Calu3 (cell line): ENCODE results near the gene GHR. TPM values are rescaled to one million over a fixed set of nuclear protein-coding genes. Genes with fewer than 3 reads are reported as not detected.

ENCODE experiments used
- BruUV-seq: library from RNA; stranded (reverse); fragments of 400-500 nt; replicated peaks from 2 replicates; lab custom pipeline; 2021; lab: Mats Ljungman, UMichigan
- CTCF ChIA-PET: fragments of 300-600 bp; sonication (Branson Sonifier 250); formaldehyde crosslinking; loops from one replicate; lab custom pipeline; 2022; ENCODE audit warnings: antibody characterized with exemption; lab: Charles Lee
- DNase-seq: peaks from one replicate; pipeline ENCODE4 v3.0.0; 2022
- H3K27ac Mint-ChIP-seq: one replicate; pipeline ENCODE4 v1.8.0; 2022; ENCODE audit warnings: mixed read lengths; ENCODE audit not compliant: unreplicated experiment
- H3K27me3 Mint-ChIP-seq: one replicate; pipeline ENCODE4 v1.8.0; 2022; ENCODE audit warnings: mixed read lengths; ENCODE audit not compliant: unreplicated experiment
- H3K36me3 Mint-ChIP-seq: one replicate; pipeline ENCODE4 v1.8.0; 2022; ENCODE audit warnings: mild to moderate bottlenecking, moderate library complexity, mixed read lengths; ENCODE audit not compliant: insufficient read depth, unreplicated experiment
- H3K4me1 Mint-ChIP-seq: one replicate; pipeline ENCODE4 v1.8.0; 2022; ENCODE audit warnings: mild to moderate bottlenecking, low read depth, mixed read lengths; ENCODE audit not compliant: unreplicated experiment
- H3K4me3 Mint-ChIP-seq: one replicate; pipeline ENCODE4 v1.8.0; 2022; ENCODE audit warnings: mild to moderate bottlenecking, low read depth, moderate library complexity, mixed read lengths; ENCODE audit not compliant: unreplicated experiment
- H3K9me3 Mint-ChIP-seq: one replicate; pipeline ENCODE4 v1.8.0; 2022; ENCODE audit warnings: low read depth, mixed read lengths; ENCODE audit not compliant: unreplicated experiment
- intact Hi-C: fragments of 100-400 bp; cut with micrococcal nuclease; formaldehyde crosslinking; loops from one replicate; pipeline ENCODE4 v1.10.0; 2022; ENCODE audit not compliant: unreplicated experiment
- total RNA-seq: library from RNA; stranded (reverse); gene quantifications from 2 replicates; pipeline ENCODE4 v1.2.3, GENCODE V29; 2022
- TF ChIP-seq, protein P1 (sequence below): fragments of 200-600 bp; IDR thresholded peaks from one replicate; pipeline ENCODE4 v1.8.0; 2022; ENCODE audit warnings: antibody characterized with exemption; ENCODE audit not compliant: unreplicated experiment

GHR gene
- total RNA-seq, 1 experiment from 2014 or later: 0.45 TPM

DNA sequence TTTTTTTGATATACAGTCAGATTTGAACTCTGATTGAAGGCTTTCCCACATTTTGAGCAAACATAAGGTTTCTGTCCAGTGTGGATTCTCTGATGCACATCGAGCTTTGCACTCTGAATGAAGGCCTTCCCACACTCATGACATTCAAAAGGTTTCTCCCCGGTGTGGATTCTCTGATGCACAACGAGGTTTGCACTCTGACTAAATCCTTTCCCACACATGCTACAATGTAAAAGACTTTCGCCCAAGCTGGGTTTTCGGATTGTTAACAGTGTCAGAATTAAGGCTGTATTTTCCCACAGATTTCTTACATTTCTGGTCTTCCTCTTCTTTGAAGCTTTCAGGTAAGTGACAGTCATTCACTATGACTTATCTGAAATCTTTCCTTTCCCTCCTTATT is 44.3 kb downstream of the GHR start:
- no peaks in the 10 kb centered on the region for H3K4me1 Mint-ChIP-seq
- CTCF ChIA-PET: no interaction called here
- DNase-seq: no peak
- no TSS peak for BruUV-seq
- intact Hi-C loops: no loop called here
- H3K36me3 Mint-ChIP-seq: no peaks in the 10 kb centered on the region
- no peak overlapping the region for H3K27ac Mint-ChIP-seq
- peaks cover 14% of the 10 kb centered on the region for H3K27me3 Mint-ChIP-seq
- H3K4me3 Mint-ChIP-seq: no peak overlapping the region
- H3K9me3 Mint-ChIP-seq: no peaks in the 10 kb centered on the region
- TF ChIP-seq, protein P1, sequence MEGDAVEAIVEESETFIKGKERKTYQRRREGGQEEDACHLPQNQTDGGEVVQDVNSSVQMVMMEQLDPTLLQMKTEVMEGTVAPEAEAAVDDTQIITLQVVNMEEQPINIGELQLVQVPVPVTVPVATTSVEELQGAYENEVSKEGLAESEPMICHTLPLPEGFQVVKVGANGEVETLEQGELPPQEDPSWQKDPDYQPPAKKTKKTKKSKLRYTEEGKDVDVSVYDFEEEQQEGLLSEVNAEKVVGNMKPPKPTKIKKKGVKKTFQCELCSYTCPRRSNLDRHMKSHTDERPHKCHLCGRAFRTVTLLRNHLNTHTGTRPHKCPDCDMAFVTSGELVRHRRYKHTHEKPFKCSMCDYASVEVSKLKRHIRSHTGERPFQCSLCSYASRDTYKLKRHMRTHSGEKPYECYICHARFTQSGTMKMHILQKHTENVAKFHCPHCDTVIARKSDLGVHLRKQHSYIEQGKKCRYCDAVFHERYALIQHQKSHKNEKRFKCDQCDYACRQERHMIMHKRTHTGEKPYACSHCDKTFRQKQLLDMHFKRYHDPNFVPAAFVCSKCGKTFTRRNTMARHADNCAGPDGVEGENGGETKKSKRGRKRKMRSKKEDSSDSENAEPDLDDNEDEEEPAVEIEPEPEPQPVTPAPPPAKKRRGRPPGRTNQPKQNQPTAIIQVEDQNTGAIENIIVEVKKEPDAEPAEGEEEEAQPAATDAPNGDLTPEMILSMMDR: no peak

GRCh38 chr5:42467981-42468524 is 44.8 kb downstream of the GHR start:
- Mint-ChIP-seq H3K27ac (no peak overlapping the region), H3K9me3 (no peaks in the 10 kb centered on the region), H3K4me1 (no peaks in the 10 kb centered on the region), H3K36me3 (no peaks in the 10 kb centered on the region), H3K27me3 (peaks cover 14% of the 10 kb centered on the region), H3K4me3 (no peak overlapping the region)
- BruUV-seq: no TSS peak
- TF ChIP-seq, protein P1: no peak
- DNase-seq: no peak
- intact Hi-C loops: no loop called here
- CTCF ChIA-PET: no interaction called here

DNA sequence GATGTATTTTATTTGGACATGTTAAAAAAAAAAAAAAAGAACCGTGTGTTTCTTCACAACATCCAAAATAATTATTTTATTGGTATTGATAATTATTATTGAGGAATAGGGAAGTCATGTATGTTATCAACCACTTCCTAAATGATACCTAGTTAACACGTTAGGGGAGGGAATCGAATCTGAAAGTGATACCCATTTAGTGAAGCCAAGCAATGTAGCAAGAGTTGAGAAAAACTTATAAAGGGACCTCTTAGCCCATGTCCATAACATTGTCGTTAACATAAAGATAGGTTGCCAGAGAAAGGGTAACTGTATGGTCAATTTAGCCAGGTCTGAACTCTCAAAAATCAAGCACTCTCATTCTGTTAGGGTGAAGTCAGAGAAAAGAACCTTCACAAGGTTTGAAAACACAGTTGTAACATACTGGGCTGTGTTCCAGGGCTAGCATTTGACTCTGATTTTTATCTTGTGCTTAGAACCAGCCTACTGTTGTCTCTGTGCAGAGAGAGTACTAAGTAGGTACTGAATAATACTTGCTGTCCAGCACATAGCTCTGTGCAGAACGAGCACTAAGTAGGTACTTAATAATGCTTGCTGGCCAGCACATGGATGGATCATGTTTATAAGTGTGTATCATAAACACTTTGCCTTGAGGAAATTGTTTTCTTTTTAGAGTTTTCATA is 60.4 kb downstream of the GHR start:
- intact Hi-C loops: no loop called here
- TF ChIP-seq, protein P1: no peak
- no TSS peak for BruUV-seq
- Mint-ChIP-seq H3K27me3 (peaks cover 22% of the 10 kb centered on the region), H3K27ac (no peak overlapping the region), H3K36me3 (no peaks in the 10 kb centered on the region), H3K9me3 (peaks cover 6% of the 10 kb centered on the region), H3K4me1 (no peaks in the 10 kb centered on the region), H3K4me3 (no peak overlapping the region)
- DNase-seq: no peak
- CTCF ChIA-PET: no interaction called here

DNA sequence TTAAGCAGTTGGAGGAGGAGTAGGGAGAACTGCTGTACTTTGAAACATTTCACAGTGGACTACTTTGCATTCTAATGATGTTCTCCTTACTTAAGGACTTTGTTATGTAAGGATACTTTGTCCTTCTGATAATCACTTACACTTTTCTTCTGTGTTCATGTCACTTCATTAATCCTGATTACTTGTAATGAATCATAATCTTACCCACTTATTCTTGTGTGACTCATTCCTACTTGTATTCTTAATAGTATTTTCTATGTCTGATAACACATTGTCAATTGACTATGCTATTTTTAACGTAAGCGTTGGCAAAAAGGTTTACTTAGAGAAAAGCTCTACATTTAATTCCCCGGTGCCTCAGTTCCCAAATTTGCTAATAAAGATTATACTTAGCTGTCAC is 63.8 kb downstream of the GHR start:
- Mint-ChIP-seq H3K27ac (no peak overlapping the region), H3K4me3 (no peak overlapping the region), H3K36me3 (no peaks in the 10 kb centered on the region), H3K27me3 (peaks cover 22% of the 10 kb centered on the region), H3K9me3 (no peaks in the 10 kb centered on the region), H3K4me1 (no peaks in the 10 kb centered on the region)
- no peak for DNase-seq
- intact Hi-C loops: no loop called here
- TF ChIP-seq, protein P1: no peak
- CTCF ChIA-PET: no interaction called here
- no TSS peak for BruUV-seq
